WTC11 (cell line): ENCODE data around the gene TTYH1. TPM values are rescaled to one million over a fixed set of nuclear protein-coding genes. Genes with fewer than 3 reads are reported as not detected.

Source experiments
- ATAC-seq: fragments of 200-7000 bp; cut with Tn5 transposase; 2 replicates; pipeline ENCODE4 v1.10.0; 2021; ENCODE audit warnings: mild to moderate bottlenecking, moderate library complexity
- CTCF ChIA-PET: fragments of 300-600 bp; sonication (Branson Sonifier 250); formaldehyde crosslinking; loops from one replicate; lab custom pipeline; 2021; ENCODE audit warnings: antibody characterized with exemption; lab: Charles Lee
- POLR2A ChIA-PET: fragments of 350-600 bp; sonication (Branson Sonifier 250); formaldehyde crosslinking; loops from one replicate; lab custom pipeline; 2021; ENCODE audit warnings: antibody characterized with exemption; lab: Charles Lee
- DNase-seq: peaks from one replicate; pipeline ENCODE4 v3.0.0; 2021; ENCODE audit warnings: low spot score
- H3K27ac Mint-ChIP-seq: 2 replicates; pipeline ENCODE4 v1.8.0; 2021; ENCODE audit warnings: mixed read lengths
- H3K27me3 Mint-ChIP-seq: 2 replicates; pipeline ENCODE4 v1.8.0; 2021; ENCODE audit warnings: low read depth, mild to moderate bottlenecking, moderate library complexity, mixed read lengths
- H3K36me3 Mint-ChIP-seq: 2 replicates; pipeline ENCODE4 v1.8.0; 2021; ENCODE audit warnings: mixed read lengths
- H3K4me1 Mint-ChIP-seq: 2 replicates; pipeline ENCODE4 v1.8.0; 2022; ENCODE audit warnings: mixed read lengths
- H3K4me3 Mint-ChIP-seq: 2 replicates; pipeline ENCODE4 v1.8.0; 2021; ENCODE audit warnings: mild to moderate bottlenecking, moderate library complexity, mixed read lengths
- H3K9me3 Mint-ChIP-seq: 2 replicates; pipeline ENCODE4 v1.8.0; 2021; ENCODE audit warnings: mixed read lengths
- EMX1 ChIP-seq: fragments of 250-450 bp; sonication (Bioruptor Pico); IDR thresholded peaks from 2 replicates; pipeline ENCODE4 v1.8.0; 2021; ENCODE audit warnings: mild to moderate bottlenecking
- ETV6 ChIP-seq: sonication (generic); formaldehyde crosslinking; IDR thresholded peaks from 2 replicates; pipeline ENCODE4 v1.8.1; 2022; ENCODE audit warnings: mild to moderate bottlenecking, missing genetic modification reagents
- JUN ChIP-seq: sonication (generic); formaldehyde crosslinking; IDR thresholded peaks from 2 replicates; pipeline ENCODE4 v1.8.0; 2023; ENCODE audit warnings: mild to moderate bottlenecking, missing genetic modification reagents
- MAX ChIP-seq: sonication (generic); formaldehyde crosslinking; IDR thresholded peaks from 2 replicates; pipeline ENCODE4 v1.8.0; 2022; ENCODE audit warnings: mild to moderate bottlenecking, missing genetic modification reagents
- MLX ChIP-seq: sonication (generic); formaldehyde crosslinking; IDR thresholded peaks from 2 replicates; pipeline ENCODE4 v1.8.1; 2023; ENCODE audit warnings: mild to moderate bottlenecking, missing genetic modification reagents, moderate library complexity
- NR3C1 ChIP-seq: sonication (generic); formaldehyde crosslinking; conservative IDR thresholded peaks from 2 replicates; pipeline ENCODE4 v1.8.1; 2023; ENCODE audit warnings: low read depth, mild to moderate bottlenecking, missing genetic modification reagents
- SP1 ChIP-seq: sonication (generic); formaldehyde crosslinking; conservative IDR thresholded peaks from 2 replicates; pipeline ENCODE4 v1.8.1; 2022; ENCODE audit warnings: missing genetic modification reagents
- USF2 ChIP-seq: sonication (generic); formaldehyde crosslinking; IDR thresholded peaks from 2 replicates; pipeline ENCODE4 v1.8.1; 2023; ENCODE audit warnings: mild to moderate bottlenecking, missing genetic modification reagents, moderate library complexity
- ZNF219 ChIP-seq: sonication (generic); formaldehyde crosslinking; IDR thresholded peaks from 2 replicates; pipeline ENCODE4 v1.8.0; 2023; ENCODE audit warnings: missing genetic modification reagents, mild to moderate bottlenecking, borderline replicate concordance
- ZNF317 ChIP-seq: sonication (generic); formaldehyde crosslinking; IDR thresholded peaks from 2 replicates; pipeline ENCODE4 v1.8.1; 2023; ENCODE audit warnings: low read depth, mild to moderate bottlenecking, moderate library complexity, missing genetic modification reagents, borderline replicate concordance
- ZNF416 ChIP-seq: fragments of 250-450 bp; sonication (Bioruptor Pico); IDR thresholded peaks from 2 replicates; pipeline ENCODE4 v1.9.0; 2021; ENCODE audit warnings: mild to moderate bottlenecking, inconsistent platforms
- ZNF423 ChIP-seq: fragments of 250-450 bp; sonication (Bioruptor Pico); IDR thresholded peaks from 2 replicates; pipeline ENCODE4 v2.1.2; 2022; ENCODE audit warnings: mild to moderate bottlenecking, moderate library complexity
- ZNF425 ChIP-seq: fragments of 250-450 bp; sonication (Bioruptor Pico); conservative IDR thresholded peaks from 2 replicates; pipeline ENCODE4 v1.9.0; 2021; ENCODE audit warnings: mild to moderate bottlenecking
- total RNA-seq: library from RNA; stranded (reverse); gene quantifications from 3 replicates; pipeline ENCODE4 v1.2.3, GENCODE V29; 2021
- TF ChIP-seq, protein P1 (sequence below): sonication (generic); formaldehyde crosslinking; IDR thresholded peaks from 2 replicates; pipeline ENCODE4 v1.8.1; 2022; ENCODE audit warnings: mild to moderate bottlenecking, missing genetic modification reagents, moderate library complexity, borderline replicate concordance
- TF ChIP-seq, protein P2 (sequence below): fragments of 250-450 bp; sonication (Bioruptor Pico); IDR thresholded peaks from 2 replicates; pipeline ENCODE4 v1.9.0; 2021; ENCODE audit warnings: mild to moderate bottlenecking
- TF ChIP-seq, protein P3 (sequence below): fragments of 250-450 bp; sonication (Bioruptor Pico); IDR thresholded peaks from 2 replicates; pipeline ENCODE4 v1.9.0; 2021; ENCODE audit warnings: moderate library complexity, mild to moderate bottlenecking, inconsistent platforms, borderline replicate concordance
- TF ChIP-seq, protein P4 (sequence below): sonication (generic); formaldehyde crosslinking; IDR thresholded peaks from 2 replicates; pipeline ENCODE4 v1.8.1; 2023; ENCODE audit warnings: mild to moderate bottlenecking, missing genetic modification reagents
- TF ChIP-seq, protein P5 (sequence below): sonication (generic); formaldehyde crosslinking; IDR thresholded peaks from 2 replicates; pipeline ENCODE4 v1.8.0; 2022; ENCODE audit warnings: missing genetic modification reagents
- TF ChIP-seq, protein P6 (sequence below): sonication (generic); formaldehyde crosslinking; IDR thresholded peaks from 2 replicates; pipeline ENCODE4 v1.8.1; 2023; ENCODE audit warnings: mild to moderate bottlenecking, missing genetic modification reagents, borderline replicate concordance

Gene TTYH1
- total RNA-seq, 1 experiment from 2014 or later: 37.1 TPM

DNA sequence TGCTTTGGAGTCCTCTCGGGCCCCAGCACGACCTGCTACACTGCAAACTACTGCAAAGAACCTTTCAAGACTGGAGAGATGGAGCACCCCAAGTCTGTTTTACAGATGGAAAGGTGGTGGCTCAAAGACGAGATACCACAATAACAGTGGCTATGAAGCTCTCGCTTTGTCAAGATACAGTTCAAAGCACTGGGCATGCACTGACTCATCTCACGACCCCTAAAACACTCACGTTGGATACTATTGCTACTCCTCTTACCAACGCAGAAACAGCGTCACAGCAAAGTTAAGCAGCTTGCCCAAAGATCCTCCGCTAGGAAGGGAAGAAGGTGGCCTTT, 26.5 kb upstream of the TTYH1 start (continued):
- no peak for TF ChIP-seq USF2 (CRISPR knock-in tag)
- TF ChIP-seq, protein P1, sequence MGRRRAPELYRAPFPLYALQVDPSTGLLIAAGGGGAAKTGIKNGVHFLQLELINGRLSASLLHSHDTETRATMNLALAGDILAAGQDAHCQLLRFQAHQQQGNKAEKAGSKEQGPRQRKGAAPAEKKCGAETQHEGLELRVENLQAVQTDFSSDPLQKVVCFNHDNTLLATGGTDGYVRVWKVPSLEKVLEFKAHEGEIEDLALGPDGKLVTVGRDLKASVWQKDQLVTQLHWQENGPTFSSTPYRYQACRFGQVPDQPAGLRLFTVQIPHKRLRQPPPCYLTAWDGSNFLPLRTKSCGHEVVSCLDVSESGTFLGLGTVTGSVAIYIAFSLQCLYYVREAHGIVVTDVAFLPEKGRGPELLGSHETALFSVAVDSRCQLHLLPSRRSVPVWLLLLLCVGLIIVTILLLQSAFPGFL: no peak
- no peak for TF ChIP-seq MLX (CRISPR knock-in tag)
- TF ChIP-seq, protein P2, sequence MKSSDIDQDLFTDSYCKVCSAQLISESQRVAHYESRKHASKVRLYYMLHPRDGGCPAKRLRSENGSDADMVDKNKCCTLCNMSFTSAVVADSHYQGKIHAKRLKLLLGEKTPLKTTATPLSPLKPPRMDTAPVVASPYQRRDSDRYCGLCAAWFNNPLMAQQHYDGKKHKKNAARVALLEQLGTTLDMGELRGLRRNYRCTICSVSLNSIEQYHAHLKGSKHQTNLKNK: no peak
- TF ChIP-seq, protein P3, sequence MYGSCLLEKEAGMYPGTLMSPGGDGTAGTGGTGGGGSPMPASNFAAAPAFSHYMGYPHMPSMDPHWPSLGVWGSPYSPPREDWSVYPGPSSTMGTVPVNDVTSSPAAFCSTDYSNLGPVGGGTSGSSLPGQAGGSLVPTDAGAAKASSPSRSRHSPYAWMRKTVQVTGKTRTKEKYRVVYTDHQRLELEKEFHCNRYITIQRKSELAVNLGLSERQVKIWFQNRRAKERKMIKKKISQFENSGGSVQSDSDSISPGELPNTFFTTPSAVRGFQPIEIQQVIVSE (CRISPR knock-in tag): no peak
- no peak for TF ChIP-seq MAX (CRISPR knock-in tag)
- TF ChIP-seq, protein P4, sequence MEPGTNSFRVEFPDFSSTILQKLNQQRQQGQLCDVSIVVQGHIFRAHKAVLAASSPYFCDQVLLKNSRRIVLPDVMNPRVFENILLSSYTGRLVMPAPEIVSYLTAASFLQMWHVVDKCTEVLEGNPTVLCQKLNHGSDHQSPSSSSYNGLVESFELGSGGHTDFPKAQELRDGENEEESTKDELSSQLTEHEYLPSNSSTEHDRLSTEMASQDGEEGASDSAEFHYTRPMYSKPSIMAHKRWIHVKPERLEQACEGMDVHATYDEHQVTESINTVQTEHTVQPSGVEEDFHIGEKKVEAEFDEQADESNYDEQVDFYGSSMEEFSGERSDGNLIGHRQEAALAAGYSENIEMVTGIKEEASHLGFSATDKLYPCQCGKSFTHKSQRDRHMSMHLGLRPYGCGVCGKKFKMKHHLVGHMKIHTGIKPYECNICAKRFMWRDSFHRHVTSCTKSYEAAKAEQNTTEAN: no peak
- no peak for TF ChIP-seq ZNF423
- TF ChIP-seq, protein P5, sequence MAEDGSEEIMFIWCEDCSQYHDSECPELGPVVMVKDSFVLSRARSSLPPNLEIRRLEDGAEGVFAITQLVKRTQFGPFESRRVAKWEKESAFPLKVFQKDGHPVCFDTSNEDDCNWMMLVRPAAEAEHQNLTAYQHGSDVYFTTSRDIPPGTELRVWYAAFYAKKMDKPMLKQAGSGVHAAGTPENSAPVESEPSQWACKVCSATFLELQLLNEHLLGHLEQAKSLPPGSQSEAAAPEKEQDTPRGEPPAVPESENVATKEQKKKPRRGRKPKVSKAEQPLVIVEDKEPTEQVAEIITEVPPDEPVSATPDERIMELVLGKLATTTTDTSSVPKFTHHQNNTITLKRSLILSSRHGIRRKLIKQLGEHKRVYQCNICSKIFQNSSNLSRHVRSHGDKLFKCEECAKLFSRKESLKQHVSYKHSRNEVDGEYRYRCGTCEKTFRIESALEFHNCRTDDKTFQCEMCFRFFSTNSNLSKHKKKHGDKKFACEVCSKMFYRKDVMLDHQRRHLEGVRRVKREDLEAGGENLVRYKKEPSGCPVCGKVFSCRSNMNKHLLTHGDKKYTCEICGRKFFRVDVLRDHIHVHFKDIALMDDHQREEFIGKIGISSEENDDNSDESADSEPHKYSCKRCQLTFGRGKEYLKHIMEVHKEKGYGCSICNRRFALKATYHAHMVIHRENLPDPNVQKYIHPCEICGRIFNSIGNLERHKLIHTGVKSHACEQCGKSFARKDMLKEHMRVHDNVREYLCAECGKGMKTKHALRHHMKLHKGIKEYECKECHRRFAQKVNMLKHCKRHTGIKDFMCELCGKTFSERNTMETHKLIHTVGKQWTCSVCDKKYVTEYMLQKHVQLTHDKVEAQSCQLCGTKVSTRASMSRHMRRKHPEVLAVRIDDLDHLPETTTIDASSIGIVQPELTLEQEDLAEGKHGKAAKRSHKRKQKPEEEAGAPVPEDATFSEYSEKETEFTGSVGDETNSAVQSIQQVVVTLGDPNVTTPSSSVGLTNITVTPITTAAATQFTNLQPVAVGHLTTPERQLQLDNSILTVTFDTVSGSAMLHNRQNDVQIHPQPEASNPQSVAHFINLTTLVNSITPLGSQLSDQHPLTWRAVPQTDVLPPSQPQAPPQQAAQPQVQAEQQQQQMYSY (CRISPR knock-in tag): no peak
- TF ChIP-seq EMX1 (CRISPR knock-in tag): no peak
- no peak for TF ChIP-seq ETV6 (CRISPR knock-in tag)
- no peak for TF ChIP-seq ZNF416 (CRISPR knock-in tag)

DNA sequence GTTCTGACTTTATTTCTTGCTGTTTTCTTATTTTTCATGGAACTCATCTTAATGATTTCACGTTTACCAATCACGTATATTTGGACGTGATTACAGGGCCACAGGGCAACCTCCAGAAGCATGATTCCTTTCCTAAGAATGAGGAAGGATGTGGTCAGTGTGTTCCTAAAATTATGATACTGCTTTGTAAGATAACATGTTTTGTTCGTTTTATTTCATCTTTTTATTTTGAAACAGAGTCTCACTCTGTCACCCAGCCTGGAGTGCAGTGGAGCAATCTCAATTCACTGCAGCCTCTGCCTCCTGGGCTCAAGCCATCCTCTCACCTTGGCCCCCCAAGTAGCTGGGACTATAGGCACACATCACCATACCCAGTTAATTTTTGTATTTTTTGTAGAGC, 25.7 kb upstream of the TTYH1 start:
- Mint-ChIP-seq H3K36me3 (no peaks in the 10 kb centered on the region), H3K4me1 (peaks cover 26% of the 10 kb centered on the region), H3K27me3 (peaks cover 45% of the 10 kb centered on the region), H3K9me3 (no peaks in the 10 kb centered on the region), H3K4me3 (no peak overlapping the region), H3K27ac (no peak overlapping the region)
- ATAC-seq (no peak), DNase-seq (no peak)
- TF ChIP-seq, protein P6, sequence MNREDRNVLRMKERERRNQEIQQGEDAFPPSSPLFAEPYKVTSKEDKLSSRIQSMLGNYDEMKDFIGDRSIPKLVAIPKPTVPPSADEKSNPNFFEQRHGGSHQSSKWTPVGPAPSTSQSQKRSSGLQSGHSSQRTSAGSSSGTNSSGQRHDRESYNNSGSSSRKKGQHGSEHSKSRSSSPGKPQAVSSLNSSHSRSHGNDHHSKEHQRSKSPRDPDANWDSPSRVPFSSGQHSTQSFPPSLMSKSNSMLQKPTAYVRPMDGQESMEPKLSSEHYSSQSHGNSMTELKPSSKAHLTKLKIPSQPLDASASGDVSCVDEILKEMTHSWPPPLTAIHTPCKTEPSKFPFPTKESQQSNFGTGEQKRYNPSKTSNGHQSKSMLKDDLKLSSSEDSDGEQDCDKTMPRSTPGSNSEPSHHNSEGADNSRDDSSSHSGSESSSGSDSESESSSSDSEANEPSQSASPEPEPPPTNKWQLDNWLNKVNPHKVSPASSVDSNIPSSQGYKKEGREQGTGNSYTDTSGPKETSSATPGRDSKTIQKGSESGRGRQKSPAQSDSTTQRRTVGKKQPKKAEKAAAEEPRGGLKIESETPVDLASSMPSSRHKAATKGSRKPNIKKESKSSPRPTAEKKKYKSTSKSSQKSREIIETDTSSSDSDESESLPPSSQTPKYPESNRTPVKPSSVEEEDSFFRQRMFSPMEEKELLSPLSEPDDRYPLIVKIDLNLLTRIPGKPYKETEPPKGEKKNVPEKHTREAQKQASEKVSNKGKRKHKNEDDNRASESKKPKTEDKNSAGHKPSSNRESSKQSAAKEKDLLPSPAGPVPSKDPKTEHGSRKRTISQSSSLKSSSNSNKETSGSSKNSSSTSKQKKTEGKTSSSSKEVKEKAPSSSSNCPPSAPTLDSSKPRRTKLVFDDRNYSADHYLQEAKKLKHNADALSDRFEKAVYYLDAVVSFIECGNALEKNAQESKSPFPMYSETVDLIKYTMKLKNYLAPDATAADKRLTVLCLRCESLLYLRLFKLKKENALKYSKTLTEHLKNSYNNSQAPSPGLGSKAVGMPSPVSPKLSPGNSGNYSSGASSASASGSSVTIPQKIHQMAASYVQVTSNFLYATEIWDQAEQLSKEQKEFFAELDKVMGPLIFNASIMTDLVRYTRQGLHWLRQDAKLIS (CRISPR knock-in tag): no peak
- TF ChIP-seq ZNF425 (CRISPR knock-in tag): no peak
- no peak for TF ChIP-seq ZNF317 (CRISPR knock-in tag)
- TF ChIP-seq, protein P3 (CRISPR knock-in tag): no peak
- TF ChIP-seq ZNF219 (CRISPR knock-in tag): no peak
- no peak for TF ChIP-seq SP1 (CRISPR knock-in tag)
- no peak for TF ChIP-seq JUN (CRISPR knock-in tag)
- TF ChIP-seq NR3C1: no peak
- POLR2A ChIA-PET: no interaction called here
- CTCF ChIA-PET: interaction anchor here (1.6 to 4.0 kb wide), 10 partner anchors 13 to 210 kb away, joined by 3 to 66 read pairs (median 8); partner anchors contain the start of genes LENG8, MBOAT7 and TTYH1
